H9 (cell line): ENCODE results near the gene MAD1L1. TPM values are rescaled to one million over a fixed set of nuclear protein-coding genes. Genes with fewer than 3 reads are reported as not detected.

Source experiments
- DNase-seq: peaks from one replicate; pipeline ENCODE4 v3.0.0-alpha.2; 2017
- H2AFZ ChIP-seq: one replicate; pipeline ENCODE4 v1.6.1; 2013; ENCODE audit warnings: mild to moderate bottlenecking, low read length, control low read depth, moderate library complexity
- H2AK5ac ChIP-seq: 2 replicates; pipeline ENCODE4 v1.6.1; 2013; ENCODE audit warnings: low read length, control low read depth, mixed read lengths; ENCODE audit not compliant: insufficient read length
- H2BK120ac ChIP-seq: one replicate; pipeline ENCODE4 v1.6.1; 2013; ENCODE audit warnings: low read depth, mild to moderate bottlenecking, low read length, control low read depth, inconsistent platforms; ENCODE audit not compliant: poor library complexity, severe bottlenecking
- H2BK12ac ChIP-seq: 2 replicates; pipeline ENCODE4 v1.6.1; 2013; ENCODE audit warnings: low read length, control low read depth, mixed read lengths, low read depth; ENCODE audit not compliant: insufficient read length
- H2BK15ac ChIP-seq: 2 replicates; pipeline ENCODE4 v1.6.1; 2013; ENCODE audit warnings: low read depth, low read length, control low read depth
- H2BK20ac ChIP-seq: one replicate; pipeline ENCODE4 v1.6.1; 2013; ENCODE audit warnings: low read depth, mild to moderate bottlenecking, low read length, control low read depth, inconsistent platforms; ENCODE audit not compliant: poor library complexity, severe bottlenecking
- H2BK5ac ChIP-seq: 2 replicates; pipeline ENCODE4 v1.6.1; 2013; ENCODE audit warnings: low read length, control low read depth, mixed read lengths; ENCODE audit not compliant: insufficient read length
- H3K14ac ChIP-seq: 2 replicates; pipeline ENCODE4 v1.6.1; 2013; ENCODE audit warnings: low read length, control low read depth; ENCODE audit not compliant: insufficient read depth
- H3K18ac ChIP-seq: 2 replicates; pipeline ENCODE4 v1.6.1; 2013; ENCODE audit warnings: low read depth, mild to moderate bottlenecking, mixed read lengths, low read length, control low read depth; ENCODE audit not compliant: insufficient read length
- H3K23ac ChIP-seq: 2 replicates; pipeline ENCODE4 v1.6.1; 2013; ENCODE audit warnings: low read length, control low read depth, mixed read lengths, low read depth; ENCODE audit not compliant: insufficient read length
- H3K23me2 ChIP-seq: 2 replicates; pipeline ENCODE4 v1.6.1; 2013; ENCODE audit warnings: low read depth, mild to moderate bottlenecking, mixed read lengths, low read length, control low read depth; ENCODE audit not compliant: insufficient read length, poor library complexity, severe bottlenecking
- H3K27ac ChIP-seq: 2 replicates; pipeline ENCODE4 v1.5.1; 2013; ENCODE audit warnings: low read length, control low read depth, mixed read lengths, low read depth; ENCODE audit not compliant: insufficient read length
- H3K27me3 ChIP-seq: 2 replicates; pipeline ENCODE4 v1.6.1; 2013; ENCODE audit warnings: low read length, control low read depth, inconsistent platforms; ENCODE audit not compliant: insufficient read depth
- H3K4ac ChIP-seq: 2 replicates; pipeline ENCODE4 v1.6.1; 2013; ENCODE audit warnings: low read depth, mild to moderate bottlenecking, control low read depth, inconsistent platforms, low read length, moderate library complexity
- H3K4me1 ChIP-seq: 2 replicates; pipeline ENCODE4 v1.6.1; 2013; ENCODE audit warnings: low read length, control low read depth, inconsistent platforms; ENCODE audit not compliant: insufficient read depth
- H3K4me2 ChIP-seq: 2 replicates; pipeline ENCODE4 v1.6.1; 2013; ENCODE audit warnings: low read length, control low read depth, mixed read lengths; ENCODE audit not compliant: insufficient read length, insufficient read depth
- H3K56ac ChIP-seq: 2 replicates; pipeline ENCODE4 v1.6.1; 2013; ENCODE audit warnings: low read depth, mild to moderate bottlenecking, mixed read lengths, low read length, control low read depth; ENCODE audit not compliant: insufficient read length
- H3K79me1 ChIP-seq: 2 replicates; pipeline ENCODE4 v1.6.1; 2013; ENCODE audit warnings: low read depth, mild to moderate bottlenecking, moderate library complexity, low read length, control low read depth, inconsistent platforms; ENCODE audit not compliant: insufficient read depth, poor library complexity, severe bottlenecking
- H3K79me2 ChIP-seq: 2 replicates; pipeline ENCODE4 v1.6.1; 2013; ENCODE audit warnings: low read length, control low read depth, inconsistent platforms; ENCODE audit not compliant: insufficient read depth
- H3K9ac ChIP-seq: 2 replicates; pipeline ENCODE4 v1.6.1; 2013; ENCODE audit warnings: low read length, control low read depth, mixed read lengths; ENCODE audit not compliant: insufficient read length; ENCODE audit errors: extremely low read depth
- H3K9me3 ChIP-seq: one replicate; pipeline ENCODE4 v1.6.1; 2013; ENCODE audit warnings: low read depth, low read length, inconsistent platforms; ENCODE audit not compliant: control insufficient read depth
- H3T11ph ChIP-seq: one replicate; pipeline ENCODE4 v1.6.1; 2013; ENCODE audit warnings: mild to moderate bottlenecking, low read length, control low read depth, inconsistent platforms
- H4K20me1 ChIP-seq: one replicate; pipeline ENCODE4 v1.6.1; 2013; ENCODE audit not compliant: control insufficient read depth, insufficient read length, insufficient read depth
- H4K5ac ChIP-seq: 2 replicates; pipeline ENCODE4 v1.6.1; 2013; ENCODE audit warnings: low read depth, mild to moderate bottlenecking, mixed read lengths, low read length, control low read depth; ENCODE audit not compliant: insufficient read length
- H4K8ac ChIP-seq: replicated peaks from 2 replicates; pipeline ENCODE4 v1.6.1; 2013; ENCODE audit warnings: low read length, control low read depth, mixed read lengths, low read depth; ENCODE audit not compliant: insufficient read length
- H4K91ac ChIP-seq: 2 replicates; pipeline ENCODE4 v1.6.1; 2013; ENCODE audit warnings: low read depth, mild to moderate bottlenecking, moderate library complexity, mixed read lengths, low read length, control low read depth; ENCODE audit not compliant: insufficient read length
- H3K27ac Mint-ChIP-seq, 3 experiments: 2 replicates in 2 of 3; 3 replicates in 1 of 3; pipeline ENCODE4 v1.8.0; 2020 to 2021; ENCODE audit warnings: mixed read lengths in 3 of 3, mild to moderate bottlenecking in 1 of 3, moderate library complexity in 1 of 3
- H3K27me3 Mint-ChIP-seq: 2 replicates; pipeline ENCODE4 v1.8.0; 2021; ENCODE audit warnings: low read depth, mild to moderate bottlenecking, moderate library complexity, mixed read lengths
- H3K36me3 Mint-ChIP-seq, 3 experiments: 2 replicates in 2 of 3; 3 replicates in 1 of 3; pipeline ENCODE4 v1.8.0; 2020 to 2021; ENCODE audit warnings: low read depth in 3 of 3, mixed read lengths in 3 of 3; ENCODE audit not compliant: insufficient read depth in 1 of 3
- H3K4me1 Mint-ChIP-seq, 2 experiments: 2 replicates each; pipeline ENCODE4 v1.8.0; 2020; ENCODE audit warnings: mixed read lengths in 2 of 2
- H3K4me3 Mint-ChIP-seq, 2 experiments: 2 replicates in 1 of 2; 3 replicates in 1 of 2; pipeline ENCODE4 v1.8.0; 2020 to 2021; ENCODE audit warnings: mild to moderate bottlenecking in 2 of 2, mixed read lengths in 2 of 2, moderate library complexity in 1 of 2
- H3K9me3 Mint-ChIP-seq, 2 experiments: 2 replicates in 1 of 2; 3 replicates in 1 of 2; pipeline ENCODE4 v1.8.0; 2020; ENCODE audit warnings: mild to moderate bottlenecking in 2 of 2, mixed read lengths in 2 of 2, moderate library complexity in 1 of 2
- CTCF ChIP-seq: fragments of 200-600 bp; sonication (generic); conservative IDR thresholded peaks from 3 replicates; pipeline ENCODE4 v1.8.0; 2021; ENCODE audit warnings: antibody characterized with exemption, mild to moderate bottlenecking
- WGBS: extraction: QIAGEN DNeasy Blood & Tissue Kit; methylation state at CpG from one replicate; pipeline ENCODE4 v1.1.7; 2013; ENCODE audit warnings: missing lambda C conversion rate, low lambda C conversion rate, mixed read lengths; ENCODE audit not compliant: insufficient read length; ENCODE audit errors: extremely low coverage; 5-methylcytosine and 5-hydroxymethylcytosine counted together
- total RNA-seq: library from RNA; stranded (reverse); gene quantifications from 2 replicates; pipeline ENCODE4 v1.2.1, GENCODE V29; 2021

The MAD1L1 gene
- total RNA-seq, 1 experiment from 2014 or later, result 39.0 TPM

DNA sequence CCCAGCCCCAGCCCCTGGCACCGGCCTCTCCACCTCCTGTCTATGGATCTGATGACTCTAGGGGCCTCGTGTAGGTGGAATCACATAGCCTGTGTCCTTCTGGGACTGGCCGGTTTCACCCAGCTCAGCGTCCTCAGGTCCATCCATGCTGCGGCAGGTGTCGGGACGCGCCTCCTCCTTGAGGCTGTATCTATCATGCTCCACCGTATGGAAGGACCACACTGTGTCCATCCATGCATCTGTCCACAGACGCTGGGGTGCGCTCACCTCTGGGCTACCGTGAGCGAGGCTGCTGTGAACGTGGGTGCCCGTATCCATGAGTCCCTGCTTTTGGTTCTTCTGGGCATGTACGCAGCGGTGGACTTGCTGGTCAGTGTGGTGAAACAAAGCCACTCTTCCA is 281.1 kb downstream of the MAD1L1 start:
- no peak overlapping the region for H3K27ac ChIP-seq

More for the DNA sequence above, 281.1 kb downstream of the MAD1L1 start:
- no peak overlapping the region for H2AFZ ChIP-seq
- Mint-ChIP-seq H3K36me3 (no peaks in the 10 kb centered on the region; a peak in 2 of 7 replicates), H3K9me3 (no peaks in the 10 kb centered on the region), H3K27me3 (no peaks in the 10 kb centered on the region), H3K27ac (peak overlapping the region in 1 of 3 experiments; percentile 66; a peak in 2 of 7 replicates), H3K4me3 (no peak overlapping the region), H3K4me1 (no peaks in the 10 kb centered on the region)
- H3K23ac ChIP-seq, result no peak overlapping the region
- H4K20me1 ChIP-seq, result no peaks in the 10 kb centered on the region
- no peak overlapping the region for H4K5ac ChIP-seq
- H3K9me3 ChIP-seq, result no peaks in the 10 kb centered on the region
- no peaks in the 10 kb centered on the region for H3K4me1 ChIP-seq
- no peak overlapping the region for H2BK12ac ChIP-seq
- H2AK5ac ChIP-seq, result no peak overlapping the region
- no peaks in the 10 kb centered on the region for H3K79me1 ChIP-seq
- no peak overlapping the region for H3K18ac ChIP-seq
- H3K56ac ChIP-seq, result no peak overlapping the region
- H3K4me2 ChIP-seq, result no peak overlapping the region
- H3K14ac ChIP-seq, result no peak overlapping the region
- H2BK15ac ChIP-seq, result no peak overlapping the region
- no CpG with 5 or more reads among the region's 17 CpGs for WGBS
- H3K23me2 ChIP-seq, result no peaks in the 10 kb centered on the region
- no peaks in the 10 kb centered on the region for H3K79me2 ChIP-seq
- no peak overlapping the region for H4K8ac ChIP-seq
- no peak for DNase-seq
- no peak overlapping the region for H4K91ac ChIP-seq
- no peak overlapping the region for H2BK20ac ChIP-seq
- H3K27me3 ChIP-seq, result no peaks in the 10 kb centered on the region
- H3K4ac ChIP-seq, result no peak overlapping the region
- H3K9ac ChIP-seq, result no peak overlapping the region
- TF ChIP-seq CTCF, result no peak
- H3T11ph ChIP-seq, result no peak overlapping the region
- H2BK5ac ChIP-seq, result no peak overlapping the region
- no peak overlapping the region for H2BK120ac ChIP-seq
